ENCODE data around the gene SYS1. TPM values are rescaled to one million over a fixed set of nuclear protein-coding genes. Genes with fewer than 3 reads are reported as not detected.

Gene SYS1
- total and polyA plus RNA-seq, 11 donors, result 12.6 to 68.8 (median 23.0) TPM

- peaks cover 0 to 1% (median 0%) of the 10 kb centered on the region in 12 donors for H3K9me3 ChIP-seq
- no peak overlapping the region for H3K4me3 ChIP-seq
- peak in 1 of 4 donors; percentile 13 for ATAC-seq
- no peaks in the 10 kb centered on the region for H3K36me3 ChIP-seq
- no peaks in the 10 kb centered on the region for H3K27me3 ChIP-seq
- WGBS, 4 donors, result 82 to 88% (median 86%) methylated on average over 18 to 21 of the region's 21 CpGs
- DNase-seq, result no peak
- TF ChIP-seq CTCF (IDR thresholded peaks at IDR 0.05) (no peak), POLR2A (IDR thresholded peaks at IDR 0.05) (no peak)
- H3K4me1 ChIP-seq, result no peaks in the 10 kb centered on the region
- no peak overlapping the region for H3K27ac ChIP-seq
- intact Hi-C loops (cut with DNase I), result no loop called here
Measured at GRCh38 chr20:45394221-45395113, 31.5 kb downstream of the SYS1 start.

- no peaks in the 10 kb centered on the region for H3K27me3 ChIP-seq
- no peaks in the 10 kb centered on the region for H3K36me3 ChIP-seq
- 82 to 93% (median 90%) methylated on average over 7 of the region's 7 CpGs for WGBS, 4 donors
- DNase-seq (no peak), ATAC-seq (peak in 1 of 4 donors; percentile 20)
- H3K9me3 ChIP-seq, result peaks cover 0 to 7% (median 0%) of the 10 kb centered on the region in 12 donors
- H3K4me3 ChIP-seq, result no peak overlapping the region
- H3K4me1 ChIP-seq, result no peaks in the 10 kb centered on the region
- intact Hi-C loops (cut with DNase I), result no loop called here
- TF ChIP-seq CTCF (IDR thresholded peaks at IDR 0.05) (no peak), POLR2A (IDR thresholded peaks at IDR 0.05) (no peak)
- no peak overlapping the region for H3K27ac ChIP-seq
Measured at GRCh38 chr20:45395114-45395415, 32.1 kb downstream of the SYS1 start.

- H3K4me3 ChIP-seq, result no peak overlapping the region
- 94 to 100% (median 98%) methylated on average over 1 of the region's 1 CpG for WGBS, 4 donors
- H3K36me3 ChIP-seq, result no peaks in the 10 kb centered on the region
- no peaks in the 10 kb centered on the region for H3K4me1 ChIP-seq
- H3K27ac ChIP-seq, result no peak overlapping the region
- H3K27me3 ChIP-seq, result no peaks in the 10 kb centered on the region
- ATAC-seq (no peak), DNase-seq (no peak)
- peaks cover 0 to 23% (median 3%) of the 10 kb centered on the region in 12 donors for H3K9me3 ChIP-seq
- no peak for TF ChIP-seq POLR2A (IDR thresholded peaks at IDR 0.05)
- intact Hi-C loops (cut with DNase I), result no loop called here
Measured at GRCh38 chr20:45399018-45399417, 36.1 kb downstream of the SYS1 start.

- DNase-seq (no peak), ATAC-seq (no peak)
- no peaks in the 10 kb centered on the region for H3K27me3 ChIP-seq
- peaks cover 0 to 3% (median 0%) of the 10 kb centered on the region in 12 donors for H3K4me1 ChIP-seq
- TF ChIP-seq POLR2A (IDR thresholded peaks at IDR 0.05) (no peak), CTCF (IDR thresholded peaks at IDR 0.05) (no peak)
- H3K27ac ChIP-seq, result no peak overlapping the region
- H3K9me3 ChIP-seq, result peaks cover 0 to 23% (median 3%) of the 10 kb centered on the region in 12 donors
- intact Hi-C loops (cut with DNase I), result no loop called here
- no peak overlapping the region for H3K4me3 ChIP-seq
- H3K36me3 ChIP-seq, result no peaks in the 10 kb centered on the region
- WGBS, 4 donors, result 90 to 98% (median 96%) methylated on average over 6 of the region's 6 CpGs
Measured at GRCh38 chr20:45400346-45401031, 37.5 kb downstream of the SYS1 start.

Measured in heart left ventricle (tissue), 16 donors.